HFFc6 (cell line): ENCODE data around the gene ACTC1. TPM values are rescaled to one million over a fixed set of nuclear protein-coding genes. Genes with fewer than 3 reads are reported as not detected.

Experiments
- DNase-seq: peaks from one replicate; pipeline ENCODE4 v3.0.0-alpha.2; 2018
- H3K27ac Mint-ChIP-seq: 2 replicates; pipeline ENCODE4 v1.8.0; 2020; ENCODE audit warnings: mild to moderate bottlenecking, mixed read lengths
- H3K27me3 Mint-ChIP-seq: 2 replicates; pipeline ENCODE4 v1.8.0; 2021; ENCODE audit warnings: mild to moderate bottlenecking, moderate library complexity, mixed read lengths; ENCODE audit not compliant: insufficient read depth
- H3K36me3 Mint-ChIP-seq: 2 replicates; pipeline ENCODE4 v1.8.0; 2021; ENCODE audit warnings: low read depth, mixed read lengths
- H3K4me1 Mint-ChIP-seq: 2 replicates; pipeline ENCODE4 v1.8.0; 2020; ENCODE audit warnings: low read depth, mixed read lengths
- H3K4me3 Mint-ChIP-seq: 2 replicates; pipeline ENCODE4 v1.8.0; 2020; ENCODE audit warnings: mild to moderate bottlenecking, moderate library complexity, mixed read lengths
- H3K9me3 Mint-ChIP-seq: 2 replicates; pipeline ENCODE4 v1.8.0; 2020; ENCODE audit warnings: mild to moderate bottlenecking, mixed read lengths
- long read RNA-seq: library from polyadenylated mRNA; unstranded; transcript quantifications from one replicate; pipeline ENCODE4 v2.0.0, GENCODE V29; 2019
- total RNA-seq, 6 experiments: library from RNA; stranded (reverse); fragmentation: NEBNext Ultra II Directional; extraction: Animal tissue kit (Norgen Biotek cat#: 25700); gene quantifications; 2 replicates in 1 of 6; 3 replicates in 5 of 6; pipeline ENCODE4 v1.2.3, GENCODE V29; 2021
- TF ChIP-seq, protein P1 (sequence below): fragments of 200-600 bp; sonication (generic); IDR thresholded peaks from 2 replicates; pipeline ENCODE4 v1.5.0; 2021; ENCODE audit warnings: antibody characterized with exemption, mild to moderate bottlenecking

The ACTC1 gene
- 10 to 100 TPM in 5 of 6 experiments, 1 to 10 TPM in 1; 4.8 to 30.5 (median 24.7) TPM for total RNA-seq
- long read RNA-seq, transcript ACTC1-201 (7 exons, 3,694 nt): major isoform, 5 of 7 reads
- long read RNA-seq, partial matches to known transcripts: 2 of 7 reads
- long read RNA-seq, other reads (novel, unspliced or antisense): 0 of 7 reads

- TF ChIP-seq, protein P1, sequence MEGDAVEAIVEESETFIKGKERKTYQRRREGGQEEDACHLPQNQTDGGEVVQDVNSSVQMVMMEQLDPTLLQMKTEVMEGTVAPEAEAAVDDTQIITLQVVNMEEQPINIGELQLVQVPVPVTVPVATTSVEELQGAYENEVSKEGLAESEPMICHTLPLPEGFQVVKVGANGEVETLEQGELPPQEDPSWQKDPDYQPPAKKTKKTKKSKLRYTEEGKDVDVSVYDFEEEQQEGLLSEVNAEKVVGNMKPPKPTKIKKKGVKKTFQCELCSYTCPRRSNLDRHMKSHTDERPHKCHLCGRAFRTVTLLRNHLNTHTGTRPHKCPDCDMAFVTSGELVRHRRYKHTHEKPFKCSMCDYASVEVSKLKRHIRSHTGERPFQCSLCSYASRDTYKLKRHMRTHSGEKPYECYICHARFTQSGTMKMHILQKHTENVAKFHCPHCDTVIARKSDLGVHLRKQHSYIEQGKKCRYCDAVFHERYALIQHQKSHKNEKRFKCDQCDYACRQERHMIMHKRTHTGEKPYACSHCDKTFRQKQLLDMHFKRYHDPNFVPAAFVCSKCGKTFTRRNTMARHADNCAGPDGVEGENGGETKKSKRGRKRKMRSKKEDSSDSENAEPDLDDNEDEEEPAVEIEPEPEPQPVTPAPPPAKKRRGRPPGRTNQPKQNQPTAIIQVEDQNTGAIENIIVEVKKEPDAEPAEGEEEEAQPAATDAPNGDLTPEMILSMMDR: peak; percentile 41; the same call in 1 of the 2 replicates
- H3K27me3 Mint-ChIP-seq: peaks cover 2% of the 10 kb centered on the region; the same call in 1 of the 2 replicates
- peaks cover 71% of the 10 kb centered on the region for H3K4me1 Mint-ChIP-seq
- no peaks in the 10 kb centered on the region for H3K9me3 Mint-ChIP-seq
- H3K27ac Mint-ChIP-seq: peak within 1 kb of the TSS; percentile 20; the same call in 1 of the 2 replicates
- DNase-seq: peak; percentile 42
- no peaks in the 10 kb centered on the region for H3K36me3 Mint-ChIP-seq
- H3K4me3 Mint-ChIP-seq: peak within 1 kb of the TSS; percentile 73
These were observed at the start of gene ACTC1 for GRCh38 chr15:34795267-34796081. TSS of gene ACTC1 (minus strand) at chr15:34795549. CDS start at chr15:34794808, 741 bp downstream.

GRCh38 chr15:34841262-34841725, 45.9 kb upstream of the ACTC1 start:
- Mint-ChIP-seq H3K27me3 (no peaks in the 10 kb centered on the region; the same call in 1 of the 2 replicates), H3K36me3 (no peaks in the 10 kb centered on the region), H3K27ac (peak overlapping the region; percentile 39), H3K4me3 (no peak overlapping the region), H3K4me1 (peaks cover 29% of the 10 kb centered on the region), H3K9me3 (no peaks in the 10 kb centered on the region)
- TF ChIP-seq, protein P1: no peak
- peak; percentile 58 for DNase-seq

DNA sequence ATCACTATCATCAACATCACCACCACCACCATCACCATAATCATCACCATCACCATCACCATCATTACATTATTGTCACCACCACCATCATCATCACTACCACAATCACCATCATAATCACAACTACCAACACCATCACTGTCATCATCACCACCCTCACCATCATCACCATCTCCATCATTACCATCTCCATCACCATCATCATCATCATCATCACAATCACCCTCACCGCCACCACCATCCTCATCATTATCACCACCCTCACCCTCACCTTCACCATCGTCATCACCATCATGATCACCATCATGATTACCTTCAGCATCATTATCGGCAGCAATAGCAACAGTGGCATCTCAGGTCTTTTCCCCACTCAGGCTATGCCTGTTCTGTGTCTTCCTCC, 42.9 kb upstream of the ACTC1 start:
- TF ChIP-seq, protein P1: no peak
- no peak for DNase-seq
- H3K27me3 Mint-ChIP-seq: no peaks in the 10 kb centered on the region; the same call in 1 of the 2 replicates
- no peak overlapping the region for H3K27ac Mint-ChIP-seq
- H3K4me3 Mint-ChIP-seq: no peak overlapping the region
- peaks cover 16% of the 10 kb centered on the region for H3K36me3 Mint-ChIP-seq
- peaks cover 29% of the 10 kb centered on the region for H3K4me1 Mint-ChIP-seq
- H3K9me3 Mint-ChIP-seq: peaks cover 14% of the 10 kb centered on the region

DNA sequence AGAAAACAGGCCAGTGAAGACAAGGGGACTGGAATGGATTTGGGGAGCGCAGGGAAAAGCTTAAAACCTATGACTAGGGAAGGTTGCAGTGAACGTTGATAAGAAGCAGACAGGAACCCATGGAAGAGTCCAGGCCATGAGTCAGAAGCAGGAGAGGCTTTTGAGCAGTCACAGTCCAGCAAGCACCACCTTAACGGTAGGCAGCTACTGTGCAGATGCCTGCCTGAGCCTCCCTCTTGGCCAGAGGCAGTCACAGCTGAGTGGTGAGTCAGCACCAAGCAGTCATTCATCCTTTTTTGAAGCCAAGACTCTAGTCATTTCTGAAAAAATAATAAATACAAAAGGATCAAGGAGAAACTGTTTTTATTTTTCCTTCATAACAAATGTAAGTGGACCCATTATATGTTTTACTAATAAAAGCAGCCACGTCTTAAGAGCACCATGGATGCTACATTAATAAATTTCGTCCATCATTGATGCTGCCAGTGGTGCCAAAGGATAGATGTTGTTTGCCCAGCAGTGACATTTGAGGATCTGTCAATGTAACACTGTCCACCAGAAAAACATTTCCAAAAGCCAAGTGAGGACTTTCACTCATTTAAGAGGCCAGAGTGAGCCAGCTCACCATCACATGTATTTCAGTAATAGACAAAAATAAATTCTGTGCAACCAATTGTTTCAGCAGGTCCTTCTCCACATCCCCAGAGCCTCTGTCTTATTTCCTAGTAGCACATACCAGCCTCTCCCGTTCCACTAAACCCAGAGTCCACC, 42.1 kb upstream of the ACTC1 start:
- Mint-ChIP-seq H3K36me3 (peaks cover 16% of the 10 kb centered on the region), H3K27ac (no peak overlapping the region), H3K9me3 (peaks cover 14% of the 10 kb centered on the region), H3K4me1 (peaks cover 24% of the 10 kb centered on the region), H3K4me3 (no peak overlapping the region), H3K27me3 (no peaks in the 10 kb centered on the region; the same call in 1 of the 2 replicates)
- peak; percentile 88 for DNase-seq
- TF ChIP-seq, protein P1: no peak

DNA sequence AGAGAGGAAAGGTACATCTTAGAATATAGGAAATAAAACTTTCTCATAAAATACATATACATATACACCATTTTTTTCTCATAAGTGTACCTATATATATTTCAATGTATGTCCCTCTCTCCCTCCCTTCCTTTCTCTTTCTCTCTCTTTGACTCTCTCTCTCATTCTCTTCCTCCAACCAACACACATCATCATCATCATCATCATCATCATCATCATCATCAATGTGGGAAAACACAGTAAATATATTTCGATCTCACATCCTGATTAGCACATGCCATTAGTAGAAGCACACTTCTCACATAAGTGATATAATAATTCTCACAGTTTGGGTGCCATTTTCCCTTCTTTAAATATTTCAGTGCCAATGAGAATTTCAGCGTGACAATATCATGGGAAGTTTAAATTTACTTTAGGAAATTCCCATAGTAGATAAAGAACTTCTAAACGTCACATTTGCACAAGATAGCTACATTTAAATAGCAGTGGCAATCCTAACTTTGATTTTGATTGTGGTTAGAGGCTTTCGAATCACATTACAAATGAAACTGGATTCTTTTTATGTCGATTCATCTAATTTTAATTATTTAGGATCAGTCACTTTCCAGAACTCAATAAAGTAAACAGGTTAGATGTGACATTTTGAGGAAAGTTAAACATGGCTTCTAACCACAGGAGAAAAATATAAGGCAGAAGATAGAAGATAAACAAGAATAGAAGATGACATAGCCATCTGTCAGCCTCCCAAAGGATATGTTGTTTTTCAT, 33.0 kb upstream of the ACTC1 start:
- H3K9me3 Mint-ChIP-seq: no peaks in the 10 kb centered on the region
- no peaks in the 10 kb centered on the region for H3K4me1 Mint-ChIP-seq
- no peak for DNase-seq
- no peaks in the 10 kb centered on the region; the same call in 1 of the 2 replicates for H3K27me3 Mint-ChIP-seq
- TF ChIP-seq, protein P1: no peak
- no peaks in the 10 kb centered on the region for H3K36me3 Mint-ChIP-seq
- no peak overlapping the region for H3K4me3 Mint-ChIP-seq
- H3K27ac Mint-ChIP-seq: no peak overlapping the region
